Common myeloid progenitor, CD34-positive (primary cell): Measurements from ENCODE around the gene FOXK1.
A peak's percentile ranks its signal among the peaks of the same experiment; 100 is the strongest.

Experiments used
- CTCF ChIA-PET: fragments of 350-600 bp; sonication (Branson Sonifier 250); formaldehyde crosslinking; loops from one replicate; lab custom pipeline; 2021; ENCODE audit warnings: antibody characterized with exemption; lab: Charles Lee
- POLR2A ChIA-PET: fragments of 350-600 bp; sonication (Branson Sonifier 250); formaldehyde crosslinking; loops from one replicate; lab custom pipeline; 2021; ENCODE audit warnings: antibody characterized with exemption; lab: Charles Lee
- DNase-seq, 3 donors: peaks; one replicate each; pipeline versions ENCODE4 v3.0.0 to v3.0.0-alpha.2; 2013
- H3K27ac ChIP-seq, 2 experiments: 1 replicate in 1 of 2; 2 replicates in 1 of 2; pipeline ENCODE4 v1.7.0; 2013; ENCODE audit warnings: inconsistent platforms in 2 of 2, low read length in 2 of 2, mild to moderate bottlenecking in 2 of 2, low read depth in 1 of 2, moderate library complexity in 1 of 2; ENCODE audit not compliant: severe bottlenecking in 2 of 2, insufficient read depth in 1 of 2, poor library complexity in 1 of 2
- H3K27me3 ChIP-seq, 5 experiments: replicated peaks in 2 of 5; 1 replicate in 3 of 5; 2 replicates in 2 of 5; pipeline versions ENCODE4 v1.6.1 to v1.7.0; 2013; ENCODE audit warnings: low read length in 4 of 5, mild to moderate bottlenecking in 2 of 5, moderate library complexity in 2 of 5, inconsistent platforms in 1 of 5; ENCODE audit not compliant: insufficient read depth in 5 of 5, control insufficient read depth in 4 of 5
- H3K36me3 ChIP-seq, 4 experiments: 1 replicate in 2 of 4; 2 replicates in 2 of 4; pipeline versions ENCODE4 v1.6.1 to v1.7.0; 2013; ENCODE audit warnings: low read length in 3 of 4, control low read depth in 1 of 4, mild to moderate bottlenecking in 1 of 4; ENCODE audit not compliant: control insufficient read depth in 4 of 4, insufficient read depth in 4 of 4
- H3K4me1 ChIP-seq, 4 experiments: 1 replicate in 3 of 4; 2 replicates in 1 of 4; pipeline versions ENCODE4 v1.6.1 to v1.7.1; 2013; ENCODE audit warnings: low read length in 3 of 4, mild to moderate bottlenecking in 3 of 4, control low read depth in 1 of 4, inconsistent platforms in 1 of 4, moderate library complexity in 1 of 4; ENCODE audit not compliant: control insufficient read depth in 4 of 4, insufficient read depth in 4 of 4; ENCODE audit errors: control extremely low read depth in 1 of 4
- H3K4me3 ChIP-seq, 7 experiments: 1 replicate in 4 of 7; 2 replicates in 3 of 7; pipeline versions ENCODE4 v1.5.1 to v1.7.0; 2013; ENCODE audit warnings: mild to moderate bottlenecking in 7 of 7, low read length in 6 of 7, moderate library complexity in 6 of 7, inconsistent platforms in 2 of 7, low read depth in 2 of 7, control low read depth in 1 of 7; ENCODE audit not compliant: insufficient read depth in 4 of 7, control insufficient read depth in 1 of 7; ENCODE audit errors: extremely low read depth in 1 of 7
- H3K9me3 ChIP-seq, 5 experiments: 1 replicate in 4 of 5; 2 replicates in 1 of 5; pipeline versions ENCODE4 v1.6.1 to v1.7.1; 2013; ENCODE audit warnings: low read length in 4 of 5, mild to moderate bottlenecking in 2 of 5, inconsistent platforms in 1 of 5, low read depth in 1 of 5, moderate library complexity in 1 of 5; ENCODE audit not compliant: control insufficient read depth in 4 of 5, insufficient read depth in 2 of 5; ENCODE audit errors: control extremely low read depth in 1 of 5
- WGBS: methylation state at CpG from one replicate; pipeline ENCODE4 v1.1.5; 2013; ENCODE audit not compliant: insufficient coverage; 5-methylcytosine and 5-hydroxymethylcytosine counted together

FOXK1 gene

DNA sequence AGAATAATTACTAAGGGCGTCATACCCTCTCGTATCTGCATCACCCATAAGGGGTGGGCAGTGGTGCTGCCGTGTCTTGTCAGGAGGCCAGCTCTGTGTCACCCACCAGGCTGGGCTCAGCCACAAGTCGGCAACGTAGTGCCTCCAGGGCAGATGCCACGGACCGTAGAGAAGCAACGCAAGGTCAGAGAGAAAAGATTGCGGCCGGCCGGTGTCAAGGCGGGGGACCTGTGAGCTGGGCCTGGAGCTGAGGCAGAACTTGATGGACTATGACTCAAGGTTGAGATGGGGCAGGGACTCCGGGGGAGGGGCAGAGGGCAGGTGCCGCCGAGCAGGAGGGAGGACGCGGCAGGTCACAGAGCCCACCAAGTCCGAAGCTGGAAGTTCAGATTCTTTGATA is 29.5 kb downstream of the FOXK1 start:
- Histone ChIP-seq H3K4me3 (no peak overlapping the region), H3K27me3 (no peaks in the 10 kb centered on the region), H3K4me1 (peaks cover 7 to 27% (median 14%) of the 10 kb centered on the region in 4 experiments), H3K9me3 (no peaks in the 10 kb centered on the region), H3K27ac (no peak overlapping the region), H3K36me3 (peaks cover 0 to 22% (median 6%) of the 10 kb centered on the region in 4 experiments)
- CTCF ChIA-PET = interaction anchor here (1.4 to 2.1 kb wide), 4 partner anchors 9 to 23 kb away, joined by 3 to 5 read pairs (median 5); no protein-coding TSS in a partner anchor
- WGBS = 99% methylated on average over 7 of the region's 18 CpGs
- DNase-seq = no peak
- POLR2A ChIA-PET = interaction anchor here (1.2 kb wide), 1 partner anchor 1912 kb away, joined by 3 read pairs; no protein-coding TSS in a partner anchor

- peak in 1 of 3 donors; percentile 43 for DNase-seq
- no peak overlapping the region for H3K27ac ChIP-seq
- peaks cover 4 to 22% (median 11%) of the 10 kb centered on the region in 4 experiments for H3K4me1 ChIP-seq
- ChIA-PET POLR2A (interaction anchor here (0.6 to 1.0 kb wide), 3 partner anchors 9 to 1669 kb away, joined by 3 read pairs; no protein-coding TSS in a partner anchor), CTCF (interaction anchor here (0.8 to 2.1 kb wide), 6 partner anchors 8 to 28 kb away, joined by 3 to 5 read pairs (median 3); no protein-coding TSS in a partner anchor)
- peaks cover 0 to 22% (median 6%) of the 10 kb centered on the region in 4 experiments for H3K36me3 ChIP-seq
- H3K4me3 ChIP-seq = no peak overlapping the region
- no peaks in the 10 kb centered on the region for H3K27me3 ChIP-seq
- WGBS = 96% methylated on average over 23 of the region's 24 CpGs
- H3K9me3 ChIP-seq = no peaks in the 10 kb centered on the region
Measured at GRCh38 chr7:4712281-4713182, 30.4 kb downstream of the FOXK1 start.

- Histone ChIP-seq H3K27me3 (no peaks in the 10 kb centered on the region), H3K27ac (no peak overlapping the region), H3K4me1 (peaks cover 4 to 22% (median 11%) of the 10 kb centered on the region in 4 experiments), H3K9me3 (no peaks in the 10 kb centered on the region), H3K36me3 (peaks cover 3 to 25% (median 9%) of the 10 kb centered on the region in 4 experiments), H3K4me3 (no peak overlapping the region)
- CTCF ChIA-PET = interaction anchor here (0.8 to 1.7 kb wide), 5 partner anchors 19 to 28 kb away, joined by 3 to 5 read pairs (median 3); no protein-coding TSS in a partner anchor
- peak in 1 of 3 donors; percentile 36 for DNase-seq
- POLR2A ChIA-PET = interaction anchor here (0.6 to 1.0 kb wide), 3 partner anchors 10 to 1670 kb away, joined by 3 read pairs; no protein-coding TSS in a partner anchor
- 95% methylated on average over 22 of the region's 27 CpGs for WGBS
Measured at GRCh38 chr7:4713183-4713784, 31.2 kb downstream of the FOXK1 start.

DNA sequence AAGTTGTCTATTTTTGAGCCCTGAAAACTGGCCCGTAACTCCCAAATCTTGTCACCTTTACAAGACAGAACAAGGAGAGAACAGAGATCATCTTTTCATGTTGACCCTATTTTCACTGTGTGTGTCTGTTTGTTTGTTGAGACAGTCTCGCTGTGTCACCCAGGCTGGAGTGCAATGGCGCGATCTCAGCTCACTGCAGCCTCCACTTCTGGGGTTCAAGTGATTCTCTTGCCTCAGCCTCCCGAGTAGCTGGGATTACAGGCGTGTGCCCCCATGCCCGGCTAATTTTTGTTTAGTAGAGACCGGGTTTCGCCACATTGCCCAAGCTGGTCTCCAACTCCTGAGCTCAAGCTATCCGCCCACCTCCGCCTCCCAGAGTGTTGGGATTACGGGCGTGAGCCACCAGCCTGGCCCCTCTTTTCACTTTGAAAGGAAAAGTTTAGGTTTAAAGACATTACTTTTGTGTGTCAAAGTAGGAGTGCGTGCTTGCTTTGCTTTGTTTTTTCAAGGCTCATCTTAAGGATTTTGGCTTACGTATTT is 32.1 kb downstream of the FOXK1 start:
- Histone ChIP-seq H3K27ac (no peak overlapping the region), H3K36me3 (peaks cover 3 to 27% (median 12%) of the 10 kb centered on the region in 4 experiments), H3K27me3 (no peaks in the 10 kb centered on the region), H3K4me3 (no peak overlapping the region), H3K4me1 (peaks cover 4 to 22% (median 11%) of the 10 kb centered on the region in 4 experiments), H3K9me3 (no peaks in the 10 kb centered on the region)
- ChIA-PET CTCF (interaction anchor here (0.9 to 1.2 kb wide), 2 partner anchors 9 to 24 kb away, joined by 3 read pairs; no protein-coding TSS in a partner anchor), POLR2A (no interaction called here)
- DNase-seq = no peak
- 94% methylated on average over 14 of the region's 15 CpGs for WGBS

DNA sequence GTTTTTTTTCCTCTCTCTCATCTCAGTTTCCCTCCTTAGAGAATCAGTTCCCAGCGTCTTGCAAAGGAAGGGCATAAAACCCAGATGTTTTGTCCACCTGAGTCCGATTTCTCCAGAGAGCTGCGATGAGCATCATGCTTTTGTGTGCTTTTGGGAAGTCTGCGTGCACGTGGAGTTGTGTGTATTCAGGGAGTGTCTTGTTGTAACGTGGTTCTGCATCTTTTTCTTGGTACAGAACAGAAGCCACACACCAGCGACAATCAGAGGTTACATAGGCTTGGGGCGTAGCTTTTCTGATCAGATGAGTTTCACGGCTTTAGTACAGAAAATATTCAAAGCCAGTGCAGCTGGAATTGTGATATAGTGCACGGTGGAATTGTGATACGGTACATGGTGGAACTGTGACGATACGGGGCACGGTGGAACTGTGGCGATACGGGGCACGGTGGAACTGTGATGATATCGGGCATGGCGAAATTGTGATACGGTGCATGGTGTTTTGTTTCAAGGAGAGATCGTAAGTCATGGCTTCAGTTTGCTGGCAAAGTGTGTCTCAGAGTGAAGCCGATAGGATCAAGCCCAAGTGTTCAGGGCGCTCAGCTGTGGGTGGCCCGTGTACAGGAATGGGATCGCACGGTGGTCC is 32.8 kb downstream of the FOXK1 start:
- Histone ChIP-seq H3K36me3 (peaks cover 0 to 23% (median 12%) of the 10 kb centered on the region in 4 experiments), H3K9me3 (no peaks in the 10 kb centered on the region), H3K4me1 (peaks cover 4 to 22% (median 11%) of the 10 kb centered on the region in 4 experiments), H3K4me3 (peak overlapping the region in 3 of 7 experiments; percentile 16 to 33 (median 20)), H3K27me3 (no peaks in the 10 kb centered on the region), H3K27ac (no peak overlapping the region)
- DNase-seq = no peak
- POLR2A ChIA-PET = no interaction called here
- CTCF ChIA-PET = interaction anchor here (0.7 to 1.4 kb wide), 6 partner anchors 9 to 41 kb away, joined by 3 to 4 read pairs (median 3); no protein-coding TSS in a partner anchor
- WGBS = 91% methylated on average over 21 of the region's 26 CpGs

DNA sequence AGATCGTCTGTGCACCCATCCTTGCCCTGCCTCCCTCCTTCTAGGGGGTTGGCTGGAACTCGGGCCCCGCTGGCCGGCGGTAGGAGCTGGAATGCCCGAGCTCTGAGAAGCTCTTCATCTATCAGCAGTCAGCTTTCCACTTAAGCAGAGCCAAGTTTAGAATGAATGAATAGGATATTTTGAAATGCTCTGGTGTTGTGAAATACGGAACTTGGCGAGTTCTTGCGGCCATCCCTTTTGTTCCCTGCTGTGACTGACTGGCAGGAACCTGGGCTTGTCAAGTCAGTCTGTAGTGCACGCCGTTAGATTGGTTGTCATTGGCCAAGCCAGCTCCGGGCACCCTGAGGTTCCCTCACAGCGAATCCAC is 33.3 kb downstream of the FOXK1 start:
- Histone ChIP-seq H3K9me3 (no peaks in the 10 kb centered on the region), H3K4me3 (peak overlapping the region in 3 of 7 experiments; percentile 16 to 33 (median 20)), H3K4me1 (peaks cover 4 to 22% (median 11%) of the 10 kb centered on the region in 4 experiments), H3K27me3 (no peaks in the 10 kb centered on the region), H3K27ac (no peak overlapping the region), H3K36me3 (peaks cover 0 to 23% (median 12%) of the 10 kb centered on the region in 4 experiments)
- 55% methylated on average over 9 of the region's 13 CpGs for WGBS
- CTCF ChIA-PET = interaction anchor here (0.7 to 1.4 kb wide), 5 partner anchors 15 to 41 kb away, joined by 3 to 4 read pairs (median 3); no protein-coding TSS in a partner anchor
- DNase-seq = peak in 2 of 3 donors; percentile 66 to 69
- POLR2A ChIA-PET = no interaction called here
